Measurements from ENCODE around the gene SLC10A4. TPM values are rescaled to one million over a fixed set of nuclear protein-coding genes. Genes with fewer than 3 reads are reported as not detected.

Gene SLC10A4
- not detected in 2 replicates for total RNA-seq

GRCh38 chr4:48483006-48483776 is at the start of gene SLC10A4:
Gene SLC10A4 (plus strand): TSS chr4:48483343. CDS start chr4:48483562, 219 bp downstream.

GRCh38 chr4:48490012-48490679 is 7.0 kb downstream of the SLC10A4 start, which contains the start of gene ZAR1:
Gene ZAR1 (plus strand): TSS chr4:48490252. CDS start chr4:48490292, 40 bp downstream.

Other genes starting within 250 kb of the SLC10A4 start
- gene TEC, start 213.5 kb upstream of the SLC10A4 start, total RNA-seq, result 0.09 and 0.28 TPM in 2 replicates
- gene SLAIN2, start 141.8 kb upstream of the SLC10A4 start, total RNA-seq, result 12.2 and 12.9 TPM in 2 replicates
- not detected in 2 replicates for gene ZAR1, start 6.9 kb downstream of the SLC10A4 start, total RNA-seq

All from endothelial cell of coronary artery (primary cell).